Kidney epithelial cell (primary cell): ENCODE results near the gene CYSLTR2. TPM values are rescaled to one million over a fixed set of nuclear protein-coding genes. Genes with fewer than 3 reads are reported as not detected.

Source experiments
- DNase-seq: peaks from one replicate; pipeline ENCODE4 v3.0.0-alpha.2; 2010; ENCODE audit warnings: low read depth
- H3K27me3 ChIP-seq: 2 replicates; pipeline ENCODE4 v1.6.0; 2011; ENCODE audit warnings: low read length; ENCODE audit not compliant: control insufficient read depth, insufficient read depth
- H3K36me3 ChIP-seq: 2 replicates; pipeline ENCODE4 v1.5.1; 2011; ENCODE audit warnings: low read length; ENCODE audit not compliant: control insufficient read depth, insufficient read depth
- H3K4me3 ChIP-seq: 2 replicates; pipeline ENCODE4 v1.5.1; 2011; ENCODE audit warnings: low read depth, mild to moderate bottlenecking, control low read depth, low read length
- total RNA-seq: library from RNA; depleted of rRNA; stranded (reverse); fragments of >200 nt; gene quantifications from 2 replicates; pipeline ENCODE4 v1.2.3, GENCODE V29; 2015
- TF ChIP-seq, protein P1 (sequence below): IDR thresholded peaks from 2 replicates; pipeline ENCODE4 v1.5.1; 2011; ENCODE audit warnings: mild to moderate bottlenecking, moderate library complexity, low read length, control low read depth, inconsistent platforms; ENCODE audit not compliant: insufficient read depth, poor library complexity, severe bottlenecking

Gene CYSLTR2
- total RNA-seq, 1 donor from 2014 or later: 0.13 TPM

DNA sequence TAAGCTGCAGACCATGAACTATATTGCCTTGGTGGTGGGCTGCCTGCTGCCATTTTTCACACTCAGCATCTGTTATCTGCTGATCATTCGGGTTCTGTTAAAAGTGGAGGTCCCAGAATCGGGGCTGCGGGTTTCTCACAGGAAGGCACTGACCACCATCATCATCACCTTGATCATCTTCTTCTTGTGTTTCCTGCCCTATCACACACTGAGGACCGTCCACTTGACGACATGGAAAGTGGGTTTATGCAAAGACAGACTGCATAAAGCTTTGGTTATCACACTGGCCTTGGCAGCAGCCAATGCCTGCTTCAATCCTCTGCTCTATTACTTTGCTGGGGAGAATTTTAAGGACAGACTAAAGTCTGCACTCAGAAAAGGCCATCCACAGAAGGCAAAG, 53.7 kb downstream of the CYSLTR2 start:
- TF ChIP-seq, protein P1, sequence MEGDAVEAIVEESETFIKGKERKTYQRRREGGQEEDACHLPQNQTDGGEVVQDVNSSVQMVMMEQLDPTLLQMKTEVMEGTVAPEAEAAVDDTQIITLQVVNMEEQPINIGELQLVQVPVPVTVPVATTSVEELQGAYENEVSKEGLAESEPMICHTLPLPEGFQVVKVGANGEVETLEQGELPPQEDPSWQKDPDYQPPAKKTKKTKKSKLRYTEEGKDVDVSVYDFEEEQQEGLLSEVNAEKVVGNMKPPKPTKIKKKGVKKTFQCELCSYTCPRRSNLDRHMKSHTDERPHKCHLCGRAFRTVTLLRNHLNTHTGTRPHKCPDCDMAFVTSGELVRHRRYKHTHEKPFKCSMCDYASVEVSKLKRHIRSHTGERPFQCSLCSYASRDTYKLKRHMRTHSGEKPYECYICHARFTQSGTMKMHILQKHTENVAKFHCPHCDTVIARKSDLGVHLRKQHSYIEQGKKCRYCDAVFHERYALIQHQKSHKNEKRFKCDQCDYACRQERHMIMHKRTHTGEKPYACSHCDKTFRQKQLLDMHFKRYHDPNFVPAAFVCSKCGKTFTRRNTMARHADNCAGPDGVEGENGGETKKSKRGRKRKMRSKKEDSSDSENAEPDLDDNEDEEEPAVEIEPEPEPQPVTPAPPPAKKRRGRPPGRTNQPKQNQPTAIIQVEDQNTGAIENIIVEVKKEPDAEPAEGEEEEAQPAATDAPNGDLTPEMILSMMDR: no peak
- no peaks in the 10 kb centered on the region for H3K27me3 ChIP-seq
- H3K36me3 ChIP-seq: no peaks in the 10 kb centered on the region
- no peak overlapping the region for H3K4me3 ChIP-seq
- DNase-seq: no peak

- no peaks in the 10 kb centered on the region for H3K36me3 ChIP-seq
- TF ChIP-seq, protein P1: no peak
- DNase-seq: no peak
- H3K27me3 ChIP-seq: no peaks in the 10 kb centered on the region
- H3K4me3 ChIP-seq: no peak overlapping the region
These were observed 55.0 kb downstream of the CYSLTR2 start for GRCh38 chr13:48708764-48709163.

- H3K36me3 ChIP-seq: no peaks in the 10 kb centered on the region
- H3K27me3 ChIP-seq: no peaks in the 10 kb centered on the region
- TF ChIP-seq, protein P1: no peak
- no peak overlapping the region for H3K4me3 ChIP-seq
- DNase-seq: no peak
These were observed 55.5 kb downstream of the CYSLTR2 start for GRCh38 chr13:48709213-48709612.

GRCh38 chr13:48710160-48710559, 56.4 kb downstream of the CYSLTR2 start:
- TF ChIP-seq, protein P1: no peak
- Histone ChIP-seq H3K27me3 (no peaks in the 10 kb centered on the region), H3K36me3 (no peaks in the 10 kb centered on the region), H3K4me3 (no peak overlapping the region)
- DNase-seq: no peak

- Histone ChIP-seq H3K36me3 (no peaks in the 10 kb centered on the region), H3K27me3 (no peaks in the 10 kb centered on the region), H3K4me3 (no peak overlapping the region)
- TF ChIP-seq, protein P1: no peak
- DNase-seq: no peak
These were observed 58.4 kb downstream of the CYSLTR2 start for GRCh38 chr13:48712141-48712540.

- H3K36me3 ChIP-seq: no peaks in the 10 kb centered on the region
- no peak for DNase-seq
- no peaks in the 10 kb centered on the region for H3K27me3 ChIP-seq
- H3K4me3 ChIP-seq: no peak overlapping the region
- TF ChIP-seq, protein P1: no peak
These were observed 62.2 kb downstream of the CYSLTR2 start for GRCh38 chr13:48715977-48716376.
